Measurements from ENCODE around the gene NTRK2.

DNA sequence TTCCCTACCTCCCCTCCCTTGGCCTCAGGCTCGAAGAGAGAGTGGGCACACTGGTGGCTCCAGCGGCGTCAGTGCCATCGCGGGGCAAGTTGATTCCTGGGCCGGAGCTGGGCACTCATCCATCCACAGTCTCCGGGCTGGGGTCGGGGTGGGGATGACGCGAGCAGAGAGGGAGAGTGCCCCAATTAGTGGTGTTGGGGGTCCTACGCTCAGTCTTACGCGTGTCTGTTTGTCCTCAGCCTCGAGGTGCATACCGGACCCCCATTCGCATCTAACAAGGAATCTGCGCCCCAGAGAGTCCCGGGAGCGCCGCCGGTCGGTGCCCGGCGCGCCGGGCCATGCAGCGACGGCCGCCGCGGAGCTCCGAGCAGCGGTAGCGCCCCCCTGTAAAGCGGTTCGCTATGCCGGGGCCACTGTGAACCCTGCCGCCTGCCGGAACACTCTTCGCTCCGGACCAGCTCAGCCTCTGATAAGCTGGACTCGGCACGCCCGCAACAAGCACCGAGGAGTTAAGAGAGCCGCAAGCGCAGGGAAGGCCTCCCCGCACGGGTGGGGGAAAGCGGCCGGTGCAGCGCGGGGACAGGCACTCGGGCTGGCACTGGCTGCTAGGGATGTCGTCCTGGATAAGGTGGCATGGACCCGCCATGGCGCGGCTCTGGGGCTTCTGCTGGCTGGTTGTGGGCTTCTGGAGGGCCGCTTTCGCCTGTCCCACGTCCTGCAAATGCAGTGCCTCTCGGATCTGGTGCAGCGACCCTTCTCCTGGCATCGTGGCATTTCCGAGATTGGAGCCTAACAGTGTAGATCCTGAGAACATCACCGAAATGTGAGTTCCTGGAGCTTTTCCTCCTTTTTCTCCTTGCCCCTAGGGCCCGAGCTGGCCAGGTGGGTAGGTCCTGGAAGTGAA, 861 bp downstream of the NTRK2 start:
- TF ChIP-seq, protein P1, sequence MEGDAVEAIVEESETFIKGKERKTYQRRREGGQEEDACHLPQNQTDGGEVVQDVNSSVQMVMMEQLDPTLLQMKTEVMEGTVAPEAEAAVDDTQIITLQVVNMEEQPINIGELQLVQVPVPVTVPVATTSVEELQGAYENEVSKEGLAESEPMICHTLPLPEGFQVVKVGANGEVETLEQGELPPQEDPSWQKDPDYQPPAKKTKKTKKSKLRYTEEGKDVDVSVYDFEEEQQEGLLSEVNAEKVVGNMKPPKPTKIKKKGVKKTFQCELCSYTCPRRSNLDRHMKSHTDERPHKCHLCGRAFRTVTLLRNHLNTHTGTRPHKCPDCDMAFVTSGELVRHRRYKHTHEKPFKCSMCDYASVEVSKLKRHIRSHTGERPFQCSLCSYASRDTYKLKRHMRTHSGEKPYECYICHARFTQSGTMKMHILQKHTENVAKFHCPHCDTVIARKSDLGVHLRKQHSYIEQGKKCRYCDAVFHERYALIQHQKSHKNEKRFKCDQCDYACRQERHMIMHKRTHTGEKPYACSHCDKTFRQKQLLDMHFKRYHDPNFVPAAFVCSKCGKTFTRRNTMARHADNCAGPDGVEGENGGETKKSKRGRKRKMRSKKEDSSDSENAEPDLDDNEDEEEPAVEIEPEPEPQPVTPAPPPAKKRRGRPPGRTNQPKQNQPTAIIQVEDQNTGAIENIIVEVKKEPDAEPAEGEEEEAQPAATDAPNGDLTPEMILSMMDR (conservative IDR thresholded peaks at IDR 0.05; ENCODE audit: low read length), result no peak
- TF ChIP-seq EZH2phosphoT487 (IDR thresholded peaks at IDR 0.05; ENCODE audit: borderline replicate concordance), result no peak

Data from Loucy (cell line).